ENCODE data around the gene TSR3. TPM values are rescaled to one million over a fixed set of nuclear protein-coding genes. Genes with fewer than 3 reads are reported as not detected.

The TSR3 gene
- total RNA-seq, 1 donor from 2014 or later: 43.8 TPM

DNA sequence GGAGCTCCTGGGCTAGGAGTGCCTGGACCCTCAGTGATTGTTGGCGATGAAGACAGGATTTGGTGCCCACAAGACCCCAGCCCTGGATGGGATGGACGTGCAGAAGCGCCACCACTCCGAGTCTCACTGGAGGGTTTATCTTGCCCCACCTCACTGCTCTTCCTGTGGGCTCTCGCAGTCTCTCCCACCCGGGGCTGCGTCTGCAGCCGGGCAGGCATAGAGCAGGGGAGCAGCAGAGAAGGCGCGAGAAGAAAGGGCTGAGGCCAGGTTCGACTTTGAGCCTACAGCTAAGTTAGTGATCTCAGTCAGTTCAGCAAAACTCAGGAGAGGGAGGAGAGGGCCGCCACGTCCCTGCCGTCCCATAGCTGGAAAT, 35.7 kb downstream of the TSR3 start:
- TF ChIP-seq, protein P1, sequence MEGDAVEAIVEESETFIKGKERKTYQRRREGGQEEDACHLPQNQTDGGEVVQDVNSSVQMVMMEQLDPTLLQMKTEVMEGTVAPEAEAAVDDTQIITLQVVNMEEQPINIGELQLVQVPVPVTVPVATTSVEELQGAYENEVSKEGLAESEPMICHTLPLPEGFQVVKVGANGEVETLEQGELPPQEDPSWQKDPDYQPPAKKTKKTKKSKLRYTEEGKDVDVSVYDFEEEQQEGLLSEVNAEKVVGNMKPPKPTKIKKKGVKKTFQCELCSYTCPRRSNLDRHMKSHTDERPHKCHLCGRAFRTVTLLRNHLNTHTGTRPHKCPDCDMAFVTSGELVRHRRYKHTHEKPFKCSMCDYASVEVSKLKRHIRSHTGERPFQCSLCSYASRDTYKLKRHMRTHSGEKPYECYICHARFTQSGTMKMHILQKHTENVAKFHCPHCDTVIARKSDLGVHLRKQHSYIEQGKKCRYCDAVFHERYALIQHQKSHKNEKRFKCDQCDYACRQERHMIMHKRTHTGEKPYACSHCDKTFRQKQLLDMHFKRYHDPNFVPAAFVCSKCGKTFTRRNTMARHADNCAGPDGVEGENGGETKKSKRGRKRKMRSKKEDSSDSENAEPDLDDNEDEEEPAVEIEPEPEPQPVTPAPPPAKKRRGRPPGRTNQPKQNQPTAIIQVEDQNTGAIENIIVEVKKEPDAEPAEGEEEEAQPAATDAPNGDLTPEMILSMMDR (IDR thresholded peaks at IDR 0.05): no peak
- Histone ChIP-seq H3K4me1 (peaks cover 21% of the 10 kb centered on the region), H3K36me3 (peaks cover 81% of the 10 kb centered on the region), H3K27ac (no peak overlapping the region), H3K4me3 (no peak overlapping the region), H3K9me3 (no peaks in the 10 kb centered on the region), H3K27me3 (no peaks in the 10 kb centered on the region)
- DNase-seq: no peak
- no peak for ATAC-seq
- intact Hi-C loops (cut with DNase I): no loop called here

DNA sequence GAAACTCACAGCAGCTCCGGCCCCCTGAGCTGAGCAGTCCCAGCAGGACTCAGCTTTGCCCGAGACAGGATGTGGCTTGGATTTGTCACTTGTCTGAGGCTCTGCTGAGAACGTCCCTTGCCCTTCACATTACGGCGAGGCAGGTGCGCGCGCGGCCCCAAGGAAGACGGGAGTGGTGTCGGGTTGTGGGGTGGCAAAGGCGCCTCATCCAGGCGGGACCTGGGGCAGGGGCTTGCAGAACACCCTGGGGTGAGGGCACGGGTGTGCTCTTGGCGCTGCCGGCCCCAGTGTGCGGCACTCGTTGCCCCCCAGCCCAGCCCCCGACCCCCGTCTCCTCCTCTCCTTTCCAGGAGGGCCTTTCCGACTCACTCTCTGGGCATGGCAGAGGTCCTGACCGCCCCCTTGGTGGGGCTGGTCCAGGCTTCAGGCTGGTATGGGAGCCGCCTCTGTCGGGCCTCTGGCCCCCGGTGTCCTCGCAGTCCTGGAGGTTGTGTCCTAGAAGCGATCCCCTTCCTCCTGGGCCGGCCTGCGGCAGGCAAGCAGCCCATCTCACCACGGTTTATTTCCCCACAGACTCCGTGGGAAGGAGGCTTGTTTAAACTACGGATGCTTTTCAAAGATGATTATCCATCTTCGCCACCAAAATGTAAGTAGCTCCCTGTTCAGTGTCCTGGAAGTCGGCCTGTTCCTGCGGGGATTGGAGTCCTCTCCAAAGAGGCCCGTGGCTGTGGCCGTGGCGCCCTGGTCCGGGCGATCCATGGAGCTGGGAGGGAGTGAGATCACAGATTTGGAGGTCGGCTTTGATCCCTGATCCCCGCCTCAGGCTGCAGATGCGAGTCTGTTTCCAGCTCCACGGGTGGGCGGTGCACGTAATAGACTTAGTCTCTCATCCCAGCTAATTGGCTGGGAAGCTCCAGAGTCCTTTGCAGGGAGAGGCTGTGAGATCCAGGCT, 36.3 kb downstream of the TSR3 start:
- TF ChIP-seq, protein P1 (IDR thresholded peaks at IDR 0.05): no peak
- intact Hi-C loops (cut with DNase I): no loop called here
- Histone ChIP-seq H3K4me1 (peaks cover 27% of the 10 kb centered on the region), H3K9me3 (no peaks in the 10 kb centered on the region), H3K27ac (no peak overlapping the region), H3K27me3 (no peaks in the 10 kb centered on the region), H3K4me3 (no peak overlapping the region), H3K36me3 (peaks cover 74% of the 10 kb centered on the region)
- DNase-seq: no peak
- ATAC-seq: no peak

DNA sequence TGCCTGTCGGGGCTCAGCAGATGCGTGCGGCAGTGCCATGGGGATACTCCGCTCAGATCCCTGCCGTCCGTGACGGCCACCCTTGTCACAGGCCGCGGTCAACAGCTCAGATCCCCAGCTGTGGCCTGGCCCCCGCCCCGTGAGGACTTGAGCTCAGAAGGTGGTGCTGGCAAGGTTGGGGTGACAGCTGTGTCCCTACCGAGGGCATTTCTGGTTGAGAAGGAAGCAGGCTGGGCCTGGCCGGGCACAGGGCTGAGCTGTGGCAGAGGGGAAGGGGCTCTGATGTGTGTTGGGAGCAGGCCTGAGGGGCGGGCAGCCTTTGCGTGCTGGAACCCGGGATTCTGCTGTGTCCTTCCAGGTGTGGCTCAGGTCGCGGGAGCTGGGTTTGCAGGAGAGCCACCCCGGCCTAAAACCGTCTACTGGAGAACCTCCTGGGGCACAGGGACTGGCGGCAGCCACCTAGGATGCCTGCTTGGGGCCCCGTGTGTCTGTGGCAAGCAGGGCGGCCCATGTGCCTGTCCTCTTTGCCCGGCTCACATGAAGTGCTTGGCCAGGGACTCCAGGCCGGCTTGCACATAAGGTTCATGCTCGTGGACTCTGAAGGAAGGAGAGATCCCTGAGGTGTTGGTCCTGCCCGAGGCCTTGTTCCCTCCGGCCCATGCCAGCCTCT, 37.1 kb downstream of the TSR3 start:
- no peak overlapping the region for H3K27ac ChIP-seq
- no peaks in the 10 kb centered on the region for H3K9me3 ChIP-seq
- ATAC-seq (no peak), DNase-seq (peak; percentile 61)
- H3K36me3 ChIP-seq: peaks cover 66% of the 10 kb centered on the region
- intact Hi-C loops (cut with DNase I): no loop called here
- peaks cover 27% of the 10 kb centered on the region for H3K4me1 ChIP-seq
- no peaks in the 10 kb centered on the region for H3K27me3 ChIP-seq
- no peak overlapping the region for H3K4me3 ChIP-seq
- TF ChIP-seq, protein P1 (IDR thresholded peaks at IDR 0.05): no peak

DNA sequence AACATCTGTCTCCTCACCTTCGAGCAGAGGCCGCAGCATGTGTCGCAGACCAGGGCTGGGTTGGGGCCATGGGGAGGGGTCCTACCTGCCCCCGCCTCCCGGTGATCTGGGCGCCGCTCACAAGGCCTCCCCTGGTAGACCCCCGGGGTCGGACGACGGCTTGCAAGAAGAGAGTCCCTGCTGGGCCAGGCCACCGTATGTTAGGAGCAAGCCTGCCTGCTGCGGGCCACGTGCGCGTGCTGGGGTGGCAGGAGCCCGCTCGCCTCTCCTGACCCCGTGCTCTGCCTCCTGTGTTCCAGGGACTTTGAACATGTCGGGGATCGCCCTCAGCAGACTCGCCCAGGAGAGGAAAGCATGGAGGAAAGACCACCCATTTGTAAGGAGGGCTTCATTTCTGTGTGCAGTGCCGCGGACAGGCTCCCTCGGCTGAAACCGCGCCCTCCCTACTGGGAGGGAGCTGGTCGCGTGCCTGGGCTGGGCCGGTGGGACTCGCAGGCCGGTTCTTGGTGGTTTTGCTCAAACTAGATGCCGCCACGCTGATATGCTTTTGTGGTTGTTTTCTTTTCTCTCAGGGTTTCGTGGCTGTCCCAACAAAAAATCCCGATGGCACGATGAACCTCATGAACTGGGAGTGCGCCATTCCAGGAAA, 37.8 kb downstream of the TSR3 start:
- Histone ChIP-seq H3K4me1 (peaks cover 27% of the 10 kb centered on the region), H3K4me3 (no peak overlapping the region), H3K27ac (no peak overlapping the region), H3K27me3 (no peaks in the 10 kb centered on the region), H3K36me3 (peaks cover 59% of the 10 kb centered on the region), H3K9me3 (no peaks in the 10 kb centered on the region)
- ATAC-seq (no peak), DNase-seq (no peak)
- intact Hi-C loops (cut with DNase I): no loop called here
- TF ChIP-seq, protein P1 (IDR thresholded peaks at IDR 0.05): no peak

DNA sequence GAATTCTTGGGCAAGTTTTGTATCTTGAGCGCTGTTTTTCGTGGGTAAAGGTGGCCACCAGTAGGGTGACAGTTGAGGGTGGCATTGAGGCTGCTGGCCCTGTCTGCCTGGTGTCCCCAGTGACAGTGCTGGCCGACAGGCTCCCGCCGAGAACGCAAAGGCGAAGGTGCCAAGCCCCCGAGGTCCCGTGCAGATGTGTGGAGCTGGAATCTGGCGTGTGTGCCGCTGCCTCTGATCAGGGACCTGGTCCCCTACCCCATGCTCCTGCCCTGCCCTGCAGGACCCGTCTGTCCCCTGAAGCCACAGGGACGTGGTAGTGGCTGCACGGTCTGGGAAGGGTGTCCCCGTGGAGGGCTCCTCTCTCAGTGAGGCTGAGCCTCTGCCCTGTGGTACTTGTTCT, 38.8 kb downstream of the TSR3 start:
- H3K4me3 ChIP-seq: no peak overlapping the region
- no peak for ATAC-seq
- H3K27me3 ChIP-seq: no peaks in the 10 kb centered on the region
- TF ChIP-seq, protein P1 (IDR thresholded peaks at IDR 0.05): no peak
- H3K27ac ChIP-seq: no peak overlapping the region
- intact Hi-C loops (cut with DNase I): no loop called here
- no peaks in the 10 kb centered on the region for H3K9me3 ChIP-seq
- peaks cover 27% of the 10 kb centered on the region for H3K4me1 ChIP-seq
- peaks cover 49% of the 10 kb centered on the region for H3K36me3 ChIP-seq
- DNase-seq: no peak
